H1 (cell line): ENCODE data around the gene SERPINB8. TPM values are rescaled to one million over a fixed set of nuclear protein-coding genes. Genes with fewer than 3 reads are reported as not detected.

Experiments used
- CTCF ChIA-PET: fragments of 300-600 bp; sonication (Branson Sonifier 250); formaldehyde crosslinking; loops from one replicate; lab custom pipeline; 2021; ENCODE audit not compliant: partially characterized antibody; lab: Charles Lee
- POLR2A ChIA-PET: fragments of 300-600 bp; sonication (Branson Sonifier 250); formaldehyde crosslinking; loops from one replicate; lab custom pipeline; 2021; ENCODE audit warnings: inconsistent platforms; ENCODE audit not compliant: partially characterized antibody; lab: Charles Lee
- DNase-seq, 2 experiments: peaks; one replicate each; pipeline versions ENCODE4 v3.0.0 to v3.0.0-alpha.2; 2010 to 2022; ENCODE audit warnings: low spot score in 2 of 2, low read depth in 1 of 2, mixed read lengths in 1 of 2
- FAIRE-seq: peaks from 2 replicates; lab custom pipeline; 2011; peaks lifted over from hg19 to GRCh38; lab: Jason Lieb, UNC
- H2AFZ ChIP-seq: 2 replicates; pipeline ENCODE4 v1.8.1; 2012; ENCODE audit warnings: low read length, inconsistent platforms
- H2AK5ac ChIP-seq: 2 replicates; pipeline ENCODE4 v1.6.1; 2013; ENCODE audit warnings: low read depth, low read length
- H2BK120ac ChIP-seq: replicated peaks from 2 replicates; pipeline ENCODE3; 2013; ENCODE audit warnings: low read depth, low read length, inconsistent platforms
- H2BK12ac ChIP-seq: 2 replicates; pipeline ENCODE4 v1.6.1; 2013; ENCODE audit warnings: low read depth, low read length
- H2BK15ac ChIP-seq: 2 replicates; pipeline ENCODE4 v1.6.1; 2013; ENCODE audit warnings: low read length
- H2BK20ac ChIP-seq: 2 replicates; pipeline ENCODE4 v1.6.1; 2013; ENCODE audit warnings: low read length
- H2BK5ac ChIP-seq: 2 replicates; pipeline ENCODE4 v1.6.1; 2013; ENCODE audit warnings: low read depth, low read length
- H3K14ac ChIP-seq: 2 replicates; pipeline ENCODE4 v1.6.1; 2013; ENCODE audit warnings: inconsistent platforms; ENCODE audit not compliant: insufficient read length
- H3K18ac ChIP-seq: 2 replicates; pipeline ENCODE4 v1.6.1; 2013; ENCODE audit warnings: low read length; ENCODE audit errors: extremely low read depth
- H3K23ac ChIP-seq: 2 replicates; pipeline ENCODE4 v1.6.1; 2013; ENCODE audit warnings: inconsistent platforms; ENCODE audit not compliant: insufficient read length
- H3K23me2 ChIP-seq: 2 replicates; pipeline ENCODE4 v1.6.1; 2013; ENCODE audit warnings: low read depth, low read length
- H3K27ac ChIP-seq: 2 replicates; pipeline ENCODE4 v1.6.1; 2011; ENCODE audit warnings: low read depth, low read length, inconsistent platforms
- H3K27me3 ChIP-seq, 4 experiments: replicated peaks in 1 of 4; 1 replicate in 1 of 4; 2 replicates in 3 of 4; pipeline versions ENCODE4 v1.6.1 to v1.8.1; 2011 to 2013; ENCODE audit warnings: low read length in 3 of 4, mild to moderate bottlenecking in 3 of 4, inconsistent platforms in 2 of 4, mixed read lengths in 2 of 4, moderate library complexity in 1 of 4; ENCODE audit not compliant: control insufficient read depth in 3 of 4, insufficient read depth in 3 of 4; ENCODE audit errors: extremely low read depth in 1 of 4
- H3K36me3 ChIP-seq, 4 experiments: 2 replicates each; pipeline versions ENCODE4 v1.6.1 to v1.8.1; 2011 to 2013; ENCODE audit warnings: mild to moderate bottlenecking in 4 of 4, low read length in 3 of 4, moderate library complexity in 2 of 4, control low read depth in 1 of 4, inconsistent platforms in 1 of 4; ENCODE audit not compliant: insufficient read depth in 4 of 4, control insufficient read depth in 2 of 4
- H3K4ac ChIP-seq: replicated peaks from 2 replicates; pipeline ENCODE3; 2013; ENCODE audit warnings: low read length, low read depth, mixed read lengths, inconsistent platforms; ENCODE audit not compliant: insufficient read length
- H3K4me1 ChIP-seq, 4 experiments: replicated peaks in 1 of 4; 1 replicate in 1 of 4; 2 replicates in 3 of 4; pipeline versions ENCODE4 v1.6.1 to v1.8.1; 2011 to 2013; ENCODE audit warnings: low read length in 3 of 4, inconsistent platforms in 2 of 4, mixed read lengths in 1 of 4; ENCODE audit not compliant: insufficient read depth in 4 of 4, control insufficient read depth in 3 of 4
- H3K4me2 ChIP-seq, 2 experiments: 2 replicates each; pipeline versions ENCODE4 v1.6.1 to v1.8.1; 2011 to 2013; ENCODE audit warnings: low read depth in 2 of 2, low read length in 2 of 2, control low read depth in 1 of 2, inconsistent platforms in 1 of 2, mild to moderate bottlenecking in 1 of 2; ENCODE audit not compliant: insufficient read depth in 1 of 2
- H3K4me3 ChIP-seq, 4 experiments: fragments of 200-600, 300-600 bp in 1 of 4; sonication (generic), shearing (Covaris generic), sonication (Bioruptor Twin) in 1 of 4; 2 replicates each; pipeline versions ENCODE4 v1.5.1 to v1.8.1; 2011 to 2016; ENCODE audit warnings: low read length in 4 of 4, low read depth in 3 of 4, control low read depth in 2 of 4, inconsistent platforms in 2 of 4, mild to moderate bottlenecking in 2 of 4, mixed read lengths in 1 of 4, moderate library complexity in 1 of 4; ENCODE audit not compliant: insufficient read depth in 2 of 4; ENCODE audit errors: extremely low read depth in 1 of 4
- H3K56ac ChIP-seq: replicated peaks from 2 replicates; pipeline ENCODE3; 2013; ENCODE audit warnings: low read depth, mild to moderate bottlenecking, mixed read lengths, low read length, inconsistent platforms; ENCODE audit not compliant: insufficient read length
- H3K79me1 ChIP-seq: 2 replicates; pipeline ENCODE4 v1.6.1; 2013; ENCODE audit warnings: low read depth, low read length, control low read depth
- H3K79me2 ChIP-seq, 2 experiments: 2 replicates each; pipeline versions ENCODE4 v1.6.1 to v1.8.1; 2012 to 2013; ENCODE audit warnings: low read length in 2 of 2, mild to moderate bottlenecking in 2 of 2, inconsistent platforms in 1 of 2; ENCODE audit not compliant: insufficient read depth in 2 of 2, control insufficient read depth in 1 of 2
- H3K9ac ChIP-seq, 4 experiments: replicated peaks in 1 of 4; 1 replicate in 1 of 4; 2 replicates in 3 of 4; pipeline versions ENCODE4 v1.6.1 to v1.8.1; 2011 to 2013; ENCODE audit warnings: low read depth in 3 of 4, low read length in 3 of 4, control low read depth in 2 of 4, mild to moderate bottlenecking in 2 of 4, moderate library complexity in 2 of 4, inconsistent platforms in 1 of 4; ENCODE audit errors: extremely low read depth in 1 of 4
- H3K9me3 ChIP-seq, 2 experiments: 2 replicates each; pipeline versions ENCODE4 v1.6.1 to v1.8.1; 2012 to 2013; ENCODE audit warnings: mild to moderate bottlenecking in 2 of 2, moderate library complexity in 2 of 2, control low read depth in 1 of 2, inconsistent platforms in 1 of 2, low read depth in 1 of 2, low read length in 1 of 2, mixed read lengths in 1 of 2; ENCODE audit not compliant: insufficient read depth in 2 of 2
- H4K20me1 ChIP-seq, 2 experiments: replicated peaks in 1 of 2; 2 replicates each; pipeline versions ENCODE3 to v1.8.1; 2011 to 2013; ENCODE audit warnings: inconsistent platforms in 2 of 2, low read length in 2 of 2, mild to moderate bottlenecking in 1 of 2; ENCODE audit not compliant: insufficient read depth in 2 of 2, control insufficient read depth in 1 of 2
- H4K5ac ChIP-seq: 2 replicates; pipeline ENCODE4 v1.6.1; 2013; ENCODE audit warnings: low read length, low read depth, mixed read lengths, inconsistent platforms; ENCODE audit not compliant: insufficient read length
- H4K8ac ChIP-seq: 2 replicates; pipeline ENCODE4 v1.8.0; 2013; ENCODE audit warnings: mild to moderate bottlenecking, moderate library complexity, low read length, inconsistent platforms; ENCODE audit not compliant: insufficient read depth; ENCODE audit errors: extremely low read depth
- H4K91ac ChIP-seq: replicated peaks from 2 replicates; pipeline ENCODE3; 2013; ENCODE audit warnings: low read length, mixed read lengths, inconsistent platforms; ENCODE audit not compliant: insufficient read length
- EZH2 ChIP-seq: fragments of 200-600 bp; sonication (generic); IDR thresholded peaks from 2 replicates; pipeline ENCODE4 v1.7.1; 2012; ENCODE audit warnings: low read depth, mild to moderate bottlenecking, moderate library complexity, low read length, inconsistent platforms; ENCODE audit not compliant: severe bottlenecking
- FOSL1 ChIP-seq: IDR thresholded peaks from 2 replicates; pipeline ENCODE4 v1.6.1; 2011; ENCODE audit warnings: mild to moderate bottlenecking, low read depth, low read length, moderate library complexity; ENCODE audit not compliant: insufficient read depth
- RAD21 ChIP-seq, 2 experiments: IDR thresholded peaks in 1 of 2; conservative IDR thresholded peaks in 1 of 2; 2 replicates each; pipeline ENCODE4 v1.6.1; 2011; ENCODE audit warnings: low read depth in 2 of 2, low read length in 2 of 2, improper control_type of control experiment in 1 of 2, inconsistent platforms in 1 of 2, mild to moderate bottlenecking in 1 of 2, moderate library complexity in 1 of 2
- SIRT6 ChIP-seq: IDR thresholded peaks from one replicate; pipeline ENCODE4 v1.7.1; 2012; ENCODE audit warnings: low read length, inconsistent platforms
- YY1 ChIP-seq: IDR thresholded peaks from 2 replicates; pipeline ENCODE4 v1.6.1; 2011; ENCODE audit warnings: low read depth, mild to moderate bottlenecking, low read length
- WGBS, 2 experiments: shearing (Covaris generic) in 1 of 2; methylation state at CpG; one replicate each; pipeline versions ENCODE4 v1.1.6 to v1.1.7; 2013 to 2015; ENCODE audit warnings: low lambda C conversion rate in 2 of 2, mixed read lengths in 2 of 2, inconsistent platforms in 1 of 2, low coverage in 1 of 2, missing lambda C conversion rate in 1 of 2; ENCODE audit not compliant: insufficient replicate concordance in 2 of 2, insufficient coverage in 1 of 2, insufficient read length in 1 of 2; ENCODE audit errors: extremely low coverage in 1 of 2, missing lambda C conversion rate in 1 of 2; 5-methylcytosine and 5-hydroxymethylcytosine counted together
- polyA plus RNA-seq, 7 experiments: library from polyadenylated mRNA; depleted of rRNA in 3 of 7; stranded (reverse) in 5 of 7; unstranded in 2 of 7; fragments of >200 nt in 5 of 7; fragments of 200-250 nt in 2 of 7; gene quantifications; 1 replicate in 5 of 7; 2 replicates in 1 of 7; 4 replicates in 1 of 7; pipeline versions ENCODE4 v1.2.1 to v1.2.3, GENCODE V29; 2011 to 2013; ENCODE audit warnings: missing spikeins in 2 of 7, mixed read lengths in 2 of 7
- total RNA-seq: library from RNA; stranded (reverse); fragmentation: NEBNext Ultra II Directional; extraction: Animal tissue kit (Norgen Biotek cat#: 25700); gene quantifications from 2 replicates; pipeline ENCODE4 v1.2.1, GENCODE V29; 2021
- TF ChIP-seq, protein P1 (sequence below): IDR thresholded peaks from 2 replicates; pipeline ENCODE4 v1.6.1; 2011; ENCODE audit warnings: low read depth, mild to moderate bottlenecking, low read length; ENCODE audit not compliant: insufficient read depth
- TF ChIP-seq, protein P2 (sequence below), 3 experiments: IDR thresholded peaks; 1 replicate in 2 of 3; 2 replicates in 1 of 3; pipeline versions ENCODE4 v1.5.1 to v1.6.1; 2011; ENCODE audit warnings: low read length in 3 of 3, mild to moderate bottlenecking in 3 of 3, inconsistent platforms in 2 of 3, low read depth in 1 of 3, moderate library complexity in 1 of 3; ENCODE audit not compliant: insufficient read depth in 1 of 3; ENCODE audit errors: control extremely low read depth in 1 of 3

The SERPINB8 gene
- total and polyA plus RNA-seq, 2 of the 8 experiments (the other 6 are each of a cell fraction or from before 2014, with no cell fraction given) = 0.42 to 1.2 TPM

DNA sequence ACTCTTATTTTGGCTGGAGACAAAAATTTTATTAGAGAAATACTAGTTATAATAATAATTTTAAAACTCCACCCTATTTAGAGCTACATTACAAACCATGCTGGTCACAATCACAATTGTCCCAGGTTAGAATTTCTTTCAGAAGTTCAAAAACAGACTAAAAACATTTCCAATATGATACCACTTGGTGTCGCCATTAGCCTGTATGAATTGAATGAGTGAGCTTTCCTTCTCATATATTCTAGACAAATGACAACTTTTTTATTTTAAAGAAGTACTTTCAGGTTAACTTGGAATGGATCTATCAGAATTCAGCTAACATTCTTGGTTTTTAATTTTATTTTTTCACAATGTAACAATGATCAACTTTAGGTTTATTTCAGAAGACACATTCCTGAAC, 48.0 kb downstream of the SERPINB8 start:
- no peak overlapping the region for H2AFZ ChIP-seq
- H3K4me1 ChIP-seq = peaks cover 0 to 4% (median 1%) of the 10 kb centered on the region in 4 experiments; a peak in 1 of 7 replicates
- no peak overlapping the region for H2BK120ac ChIP-seq
- H2BK15ac ChIP-seq = no peak overlapping the region
- no peaks in the 10 kb centered on the region for H3K79me1 ChIP-seq
- no peak overlapping the region for H3K23ac ChIP-seq
- no peak overlapping the region for H2BK5ac ChIP-seq
- no peak overlapping the region for H3K18ac ChIP-seq
- no peaks in the 10 kb centered on the region for H4K20me1 ChIP-seq
- H3K27ac ChIP-seq = no peak overlapping the region
- no peak overlapping the region for H3K9ac ChIP-seq
- whole genome bisulfite sequencing, 2 experiments = 13% methylated on average over 1 of the region's 1 CpG; no CpG with 5 or more reads in 1 of the 2 experiments
- no peak overlapping the region for H2BK12ac ChIP-seq
- ChIA-PET CTCF (interaction anchor here (0.8 to 1.9 kb wide), 15 partner anchors 9 to 1758 kb away, joined by 3 to 5 read pairs (median 3); no protein-coding TSS in a partner anchor), POLR2A (no interaction called here)
- H2BK20ac ChIP-seq = no peak overlapping the region
- H2AK5ac ChIP-seq = no peak overlapping the region
- H3K14ac ChIP-seq = no peak overlapping the region
- FAIRE-seq (peak; percentile 77), DNase-seq (no peak)
- no peak overlapping the region for H3K4me3 ChIP-seq
- H3K9me3 ChIP-seq = no peaks in the 10 kb centered on the region
- TF ChIP-seq, protein P1, sequence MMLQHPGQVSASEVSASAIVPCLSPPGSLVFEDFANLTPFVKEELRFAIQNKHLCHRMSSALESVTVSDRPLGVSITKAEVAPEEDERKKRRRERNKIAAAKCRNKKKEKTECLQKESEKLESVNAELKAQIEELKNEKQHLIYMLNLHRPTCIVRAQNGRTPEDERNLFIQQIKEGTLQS = no peak
- TF ChIP-seq, protein P2, sequence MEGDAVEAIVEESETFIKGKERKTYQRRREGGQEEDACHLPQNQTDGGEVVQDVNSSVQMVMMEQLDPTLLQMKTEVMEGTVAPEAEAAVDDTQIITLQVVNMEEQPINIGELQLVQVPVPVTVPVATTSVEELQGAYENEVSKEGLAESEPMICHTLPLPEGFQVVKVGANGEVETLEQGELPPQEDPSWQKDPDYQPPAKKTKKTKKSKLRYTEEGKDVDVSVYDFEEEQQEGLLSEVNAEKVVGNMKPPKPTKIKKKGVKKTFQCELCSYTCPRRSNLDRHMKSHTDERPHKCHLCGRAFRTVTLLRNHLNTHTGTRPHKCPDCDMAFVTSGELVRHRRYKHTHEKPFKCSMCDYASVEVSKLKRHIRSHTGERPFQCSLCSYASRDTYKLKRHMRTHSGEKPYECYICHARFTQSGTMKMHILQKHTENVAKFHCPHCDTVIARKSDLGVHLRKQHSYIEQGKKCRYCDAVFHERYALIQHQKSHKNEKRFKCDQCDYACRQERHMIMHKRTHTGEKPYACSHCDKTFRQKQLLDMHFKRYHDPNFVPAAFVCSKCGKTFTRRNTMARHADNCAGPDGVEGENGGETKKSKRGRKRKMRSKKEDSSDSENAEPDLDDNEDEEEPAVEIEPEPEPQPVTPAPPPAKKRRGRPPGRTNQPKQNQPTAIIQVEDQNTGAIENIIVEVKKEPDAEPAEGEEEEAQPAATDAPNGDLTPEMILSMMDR (IDR thresholded peaks at IDR 0.05; ENCODE audit: control extremely low read depth in 1 of 3, insufficient read depth in 1 of 3, low read depth in 1 of 3, low read length in 3 of 3) = peak in 2 of 3 experiments; percentile 29 to 30; a peak in 2 of 4 replicates
- TF ChIP-seq YY1 = no peak
- no peak for TF ChIP-seq SIRT6
- no peak for TF ChIP-seq FOSL1
- no peak for TF ChIP-seq EZH2
- peak; percentile 68 to 75 for TF ChIP-seq RAD21 (IDR thresholded peaks at IDR 0.05 in 1 of 2, conservative IDR thresholded peaks at IDR 0.05 in 1 of 2; ENCODE audit: low read depth in 2 of 2, low read length in 2 of 2)
- TF ChIP-seq, all 59 proteins: peak for 2
- Histone ChIP-seq H4K8ac (no peak overlapping the region), H4K91ac (no peak overlapping the region), H3K4me2 (no peak overlapping the region), H3K27me3 (no peaks in the 10 kb centered on the region), H3K56ac (no peak overlapping the region), H3K4ac (no peak overlapping the region), H4K5ac (no peak overlapping the region), H3K23me2 (no peaks in the 10 kb centered on the region), H3K36me3 (no peaks in the 10 kb centered on the region), H3K79me2 (no peaks in the 10 kb centered on the region)
